GM12801 (cell line): ENCODE measurements around the gene TPBGL.

Experiments used
- TF ChIP-seq, protein P1 (sequence below): IDR thresholded peaks from one replicate; pipeline ENCODE4 v1.5.1; 2011; ENCODE audit warnings: control low read depth; ENCODE audit not compliant: insufficient read length; ENCODE audit errors: extremely low read depth

TPBGL gene

DNA sequence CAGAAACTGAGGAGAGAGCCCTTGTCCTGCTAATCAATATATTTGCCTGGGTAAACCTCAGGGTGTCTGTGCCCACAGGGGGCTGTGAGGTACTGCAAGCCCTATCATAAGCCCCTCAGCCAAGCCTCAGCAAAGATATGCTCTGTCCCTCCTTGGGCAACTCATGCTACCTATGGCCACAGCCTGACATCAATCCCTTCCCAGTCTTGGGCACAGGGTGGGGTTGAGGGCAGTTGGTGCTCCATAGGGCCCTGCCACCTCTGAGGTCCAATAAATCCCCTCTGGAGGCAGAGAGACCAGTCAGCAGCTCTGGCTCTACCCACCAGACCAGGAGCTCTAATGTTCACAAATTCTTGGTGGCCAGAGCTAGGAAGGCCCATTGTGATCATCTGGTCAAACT, 23.8 kb downstream of the TPBGL start:
- TF ChIP-seq, protein P1, sequence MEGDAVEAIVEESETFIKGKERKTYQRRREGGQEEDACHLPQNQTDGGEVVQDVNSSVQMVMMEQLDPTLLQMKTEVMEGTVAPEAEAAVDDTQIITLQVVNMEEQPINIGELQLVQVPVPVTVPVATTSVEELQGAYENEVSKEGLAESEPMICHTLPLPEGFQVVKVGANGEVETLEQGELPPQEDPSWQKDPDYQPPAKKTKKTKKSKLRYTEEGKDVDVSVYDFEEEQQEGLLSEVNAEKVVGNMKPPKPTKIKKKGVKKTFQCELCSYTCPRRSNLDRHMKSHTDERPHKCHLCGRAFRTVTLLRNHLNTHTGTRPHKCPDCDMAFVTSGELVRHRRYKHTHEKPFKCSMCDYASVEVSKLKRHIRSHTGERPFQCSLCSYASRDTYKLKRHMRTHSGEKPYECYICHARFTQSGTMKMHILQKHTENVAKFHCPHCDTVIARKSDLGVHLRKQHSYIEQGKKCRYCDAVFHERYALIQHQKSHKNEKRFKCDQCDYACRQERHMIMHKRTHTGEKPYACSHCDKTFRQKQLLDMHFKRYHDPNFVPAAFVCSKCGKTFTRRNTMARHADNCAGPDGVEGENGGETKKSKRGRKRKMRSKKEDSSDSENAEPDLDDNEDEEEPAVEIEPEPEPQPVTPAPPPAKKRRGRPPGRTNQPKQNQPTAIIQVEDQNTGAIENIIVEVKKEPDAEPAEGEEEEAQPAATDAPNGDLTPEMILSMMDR, result no peak

DNA sequence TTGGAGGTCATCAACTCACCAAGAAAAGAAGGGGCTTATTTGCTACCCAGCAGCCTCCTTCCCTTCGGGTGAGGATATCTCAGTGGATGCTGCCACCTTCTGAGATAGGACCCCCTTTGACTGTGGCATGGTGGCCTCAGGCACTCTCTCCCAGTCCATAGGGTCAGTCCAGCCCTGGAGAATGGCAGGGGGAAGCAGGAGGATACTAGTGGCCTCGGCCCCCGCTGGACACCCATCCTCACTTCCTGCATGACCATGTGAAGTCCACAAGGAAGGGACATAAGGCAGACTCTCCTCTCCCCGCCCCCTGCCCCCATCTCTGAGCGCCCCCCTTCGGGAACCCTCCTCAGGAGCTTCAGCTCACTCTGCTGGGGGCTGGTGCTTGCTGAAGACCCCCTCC, 24.4 kb downstream of the TPBGL start:
- TF ChIP-seq, protein P1, result no peak

DNA sequence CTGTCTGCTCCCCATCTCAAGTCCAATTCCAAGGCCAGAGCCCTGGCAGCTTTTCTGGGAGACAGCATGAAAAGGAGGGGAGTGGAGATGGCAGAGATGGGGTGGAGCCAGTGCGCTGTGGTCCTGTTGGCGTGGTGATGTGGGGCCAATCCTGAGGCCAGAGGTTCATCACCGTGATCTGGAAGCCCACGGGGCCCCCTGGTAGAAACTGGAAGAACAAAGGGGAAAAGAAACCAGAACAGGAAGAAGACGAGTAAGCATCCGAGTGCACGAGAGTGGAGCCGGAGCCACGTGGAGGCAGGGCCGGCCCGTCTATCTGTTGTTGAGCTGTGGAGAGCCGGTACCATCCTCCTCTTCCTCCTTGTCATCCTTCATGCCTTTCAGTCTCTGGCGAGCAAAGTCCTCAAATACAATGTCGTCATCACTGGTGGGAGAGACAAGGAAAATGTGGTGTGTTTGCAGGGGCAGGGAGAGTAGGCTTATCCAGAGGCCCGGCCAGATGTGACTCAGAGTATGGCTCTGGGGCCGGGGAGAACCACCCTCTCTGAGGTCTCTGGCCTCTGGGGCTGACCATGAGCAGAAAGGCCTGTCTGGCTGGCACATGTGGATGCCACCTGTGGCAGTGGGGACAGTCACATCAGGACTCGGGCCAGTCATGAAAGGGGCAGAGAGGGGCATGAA, 25.4 kb downstream of the TPBGL start:
- TF ChIP-seq, protein P1, result no peak

DNA sequence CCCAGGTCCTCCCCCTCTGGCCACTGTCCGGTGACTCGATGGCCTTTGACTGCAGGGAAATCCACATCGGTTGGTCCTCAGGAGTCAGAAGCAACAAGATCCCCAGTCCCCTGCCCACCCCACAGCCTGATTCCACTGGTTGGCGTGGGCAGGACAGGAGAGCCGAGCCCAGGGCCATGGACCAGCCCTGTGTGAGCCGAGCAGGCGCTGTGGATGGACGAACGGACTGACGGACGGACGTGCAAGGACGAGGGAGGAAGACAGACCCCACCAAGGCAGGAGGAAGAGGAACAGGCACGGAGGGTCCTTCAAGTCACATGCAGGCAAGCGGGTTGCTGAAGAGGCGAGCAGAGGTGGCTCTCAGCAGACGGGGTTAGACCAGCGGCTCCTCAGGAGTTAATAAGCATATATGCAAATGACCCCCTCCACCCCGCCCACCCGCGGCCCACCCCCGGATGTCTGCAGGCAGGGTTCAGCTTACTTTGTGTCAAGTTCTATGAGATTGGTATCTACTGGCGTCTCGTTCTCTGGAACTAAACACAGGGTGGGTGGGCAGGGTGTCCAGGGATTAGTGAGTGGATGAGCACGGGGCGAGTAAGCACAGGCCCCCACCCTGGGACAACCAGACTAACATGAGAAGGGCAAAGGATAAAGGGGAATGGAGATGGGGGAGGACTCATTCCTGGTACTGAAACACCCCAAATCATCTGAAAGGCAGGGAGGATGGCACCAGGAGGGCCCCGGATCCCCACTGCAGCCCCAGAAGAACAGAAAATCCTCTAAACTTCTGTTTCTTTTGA, 26.8 kb downstream of the TPBGL start:
- TF ChIP-seq, protein P1, result no peak

DNA sequence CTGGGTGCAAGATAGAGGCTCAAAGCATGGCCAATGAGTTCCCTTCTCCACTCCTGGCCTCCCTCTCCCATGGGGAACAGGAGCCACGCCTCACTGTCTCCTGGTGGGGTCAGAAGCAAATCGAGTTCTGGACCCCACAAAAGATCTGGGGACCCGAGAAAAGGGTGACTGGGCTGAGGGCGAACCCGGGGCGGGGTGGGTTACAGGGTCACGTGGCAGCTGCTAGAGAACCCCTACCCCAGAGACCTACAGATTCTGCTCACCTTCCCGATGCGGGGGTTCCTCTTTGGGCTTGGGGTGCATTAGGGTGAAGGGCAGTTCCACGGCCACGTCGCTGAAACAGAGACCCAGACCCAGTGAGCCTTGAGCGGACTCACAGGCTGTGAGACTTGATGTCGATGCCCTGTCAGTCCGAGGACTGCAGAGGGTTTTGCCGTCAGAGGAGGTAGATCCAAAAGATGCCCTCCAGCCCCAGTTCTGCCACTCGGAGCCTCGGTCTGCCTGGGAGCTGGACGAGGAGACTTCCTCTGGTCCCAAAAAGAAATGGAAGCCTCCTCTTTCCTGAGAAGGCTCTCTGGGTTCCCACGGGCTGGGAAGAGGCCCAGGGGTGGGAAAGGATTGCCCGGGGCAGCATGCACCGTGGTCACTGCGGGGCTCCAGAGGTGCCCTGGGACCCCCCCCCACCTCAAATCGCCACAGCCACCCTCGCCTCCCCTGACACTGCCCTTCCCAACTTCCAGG, 28.2 kb downstream of the TPBGL start:
- TF ChIP-seq, protein P1, result no peak

GRCh38 chr11:75269367-75269660, 28.7 kb downstream of the TPBGL start:
- TF ChIP-seq, protein P1, result no peak

GRCh38 chr11:75269896-75270295, 29.3 kb downstream of the TPBGL start:
- TF ChIP-seq, protein P1, result no peak
